ENCODE data around the gene TRAF1.

The TRAF1 gene

DNA sequence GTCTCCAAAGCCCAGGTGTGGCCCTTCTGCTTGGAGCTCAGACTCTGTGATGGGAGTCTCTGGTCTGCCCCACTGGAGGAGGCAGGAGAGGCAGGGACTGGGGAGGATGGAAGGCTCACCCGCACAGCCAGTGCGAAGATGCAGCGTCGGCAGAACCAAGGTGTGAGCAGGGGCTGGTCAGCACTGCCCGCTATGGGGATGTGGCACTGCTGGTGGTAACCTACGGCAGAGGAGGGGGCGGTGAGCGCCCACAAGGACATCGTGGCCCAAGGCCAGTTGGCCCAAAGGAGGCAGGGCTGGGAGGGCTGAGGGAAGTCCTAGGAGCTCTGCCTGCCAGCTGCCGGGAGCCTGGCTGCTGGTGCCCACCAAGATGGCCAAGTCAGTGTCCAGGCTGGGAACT, 56.9 kb downstream of the TRAF1 start:
- H3K4me2 ChIP-seq (ENCODE audit: low read length) = no peak overlapping the region
- H2BK120ac ChIP-seq (ENCODE audit: insufficient read depth, low read length, poor library complexity) = no peak overlapping the region
- H4K12ac ChIP-seq (ENCODE audit: low read depth, low read length) = no peak overlapping the region
- H3K36me3 ChIP-seq (ENCODE audit: control insufficient read depth in 1 of 2, insufficient read depth in 2 of 2, low read length in 2 of 2) = peaks cover 5 to 11% of the 10 kb centered on the region in 2 experiments
- H3K4me1 ChIP-seq (ENCODE audit: control insufficient read depth in 1 of 2, insufficient read depth in 2 of 2, low read length in 2 of 2) = peaks cover 2 to 4% of the 10 kb centered on the region in 2 experiments
- no peak overlapping the region for H4K8ac ChIP-seq (ENCODE audit: low read depth, low read length)
- H2AK5ac ChIP-seq (ENCODE audit: low read length) = peak overlapping the region; percentile 64
- H2AFZ ChIP-seq (ENCODE audit: insufficient read depth, low read length, poor library complexity) = no peak overlapping the region
- H3K4me3 ChIP-seq (ENCODE audit: low read depth, low read length) = no peak overlapping the region
- H4K91ac ChIP-seq (ENCODE audit: low read depth, low read length) = no peak overlapping the region
- no peak overlapping the region for H3K4ac ChIP-seq (ENCODE audit: low read depth, low read length)
- peaks cover 2% of the 10 kb centered on the region for H3K79me1 ChIP-seq (ENCODE audit: low read length)
- no peak overlapping the region for H2BK5ac ChIP-seq (ENCODE audit: low read depth, low read length, poor library complexity)
- H3K23ac ChIP-seq (ENCODE audit: low read length) = no peak overlapping the region
- DNase-seq = no peak
- no peak overlapping the region for H3K9ac ChIP-seq (ENCODE audit: low read length)
- H3K18ac ChIP-seq (ENCODE audit: low read length) = no peak overlapping the region
- no peak overlapping the region for H3K27ac ChIP-seq (ENCODE audit: low read depth, low read length)
- H3K14ac ChIP-seq (ENCODE audit: low read length) = no peak overlapping the region
- H3K27me3 ChIP-seq (ENCODE audit: insufficient read depth, low read length) = no peaks in the 10 kb centered on the region
- WGBS (ENCODE audit: extremely low coverage, insufficient coverage, insufficient read length) = no CpG with 5 or more reads among the region's 10 CpGs
- peaks cover 2% of the 10 kb centered on the region for H3K79me2 ChIP-seq (ENCODE audit: control insufficient read depth, insufficient read depth, low read length, poor library complexity)
- H2BK12ac ChIP-seq (ENCODE audit: low read length) = no peak overlapping the region
- H3K9me3 ChIP-seq (ENCODE audit: insufficient read depth, low read depth, low read length) = peaks cover 7% of the 10 kb centered on the region

GRCh38 chr9:120869360-120869687, 57.3 kb downstream of the TRAF1 start:
- DNase-seq = no peak

GRCh38 chr9:120868676-120869359, 57.8 kb downstream of the TRAF1 start:
- H3K23ac ChIP-seq (ENCODE audit: low read length) = no peak overlapping the region
- H3K14ac ChIP-seq (ENCODE audit: low read length) = no peak overlapping the region
- peaks cover 2 to 4% of the 10 kb centered on the region in 2 experiments for H3K4me1 ChIP-seq (ENCODE audit: control insufficient read depth in 1 of 2, insufficient read depth in 2 of 2, low read length in 2 of 2)
- peak; percentile 95 to 96 for DNase-seq
- WGBS (ENCODE audit: extremely low coverage, insufficient coverage, insufficient read length) = no CpG with 5 or more reads among the region's 52 CpGs
- peaks cover 2 to 6% of the 10 kb centered on the region in 2 experiments for H3K36me3 ChIP-seq (ENCODE audit: control insufficient read depth in 1 of 2, insufficient read depth in 2 of 2, low read length in 2 of 2)
- H3K4me2 ChIP-seq (ENCODE audit: low read length) = peak overlapping the region; percentile 98
- peak overlapping the region; percentile 76 for H3K9ac ChIP-seq (ENCODE audit: low read length)
- H2BK120ac ChIP-seq (ENCODE audit: insufficient read depth, low read length, poor library complexity) = no peak overlapping the region
- no peak overlapping the region for H3K27ac ChIP-seq (ENCODE audit: low read depth, low read length)
- peak overlapping the region; percentile 37 for H4K8ac ChIP-seq (ENCODE audit: low read depth, low read length)
- no peak overlapping the region for H3K4ac ChIP-seq (ENCODE audit: low read depth, low read length)
- no peaks in the 10 kb centered on the region for H3K27me3 ChIP-seq (ENCODE audit: insufficient read depth, low read length)
- peaks cover 2% of the 10 kb centered on the region for H3K79me2 ChIP-seq (ENCODE audit: control insufficient read depth, insufficient read depth, low read length, poor library complexity)
- H4K91ac ChIP-seq (ENCODE audit: low read depth, low read length) = no peak overlapping the region
- no peak overlapping the region for H2AK5ac ChIP-seq (ENCODE audit: low read length)
- peak overlapping the region; percentile 23 for H2AFZ ChIP-seq (ENCODE audit: insufficient read depth, low read length, poor library complexity)
- H3K18ac ChIP-seq (ENCODE audit: low read length) = peak overlapping the region; percentile 1
- H3K9me3 ChIP-seq (ENCODE audit: insufficient read depth, low read depth, low read length) = peaks cover 4% of the 10 kb centered on the region
- H2BK5ac ChIP-seq (ENCODE audit: low read depth, low read length, poor library complexity) = no peak overlapping the region
- no peak overlapping the region for H2BK12ac ChIP-seq (ENCODE audit: low read length)
- peak overlapping the region; percentile 76 for H3K4me3 ChIP-seq (ENCODE audit: low read depth, low read length)
- peak overlapping the region; percentile 0 for H4K12ac ChIP-seq (ENCODE audit: low read depth, low read length)
- H3K79me1 ChIP-seq (ENCODE audit: low read length) = peaks cover 2% of the 10 kb centered on the region

More at GRCh38 chr9:120869360-120869687, 57.3 kb downstream of the TRAF1 start:
- Histone ChIP-seq H3K4me2 (ENCODE audit: low read length) (peak overlapping the region; percentile 98), H3K9ac (ENCODE audit: low read length) (peak overlapping the region; percentile 76), H2BK12ac (ENCODE audit: low read length) (no peak overlapping the region), H3K4me3 (ENCODE audit: low read depth, low read length) (peak overlapping the region; percentile 76), H4K12ac (ENCODE audit: low read depth, low read length) (peak overlapping the region; percentile 0), H2BK5ac (ENCODE audit: low read depth, low read length, poor library complexity) (no peak overlapping the region), H4K8ac (ENCODE audit: low read depth, low read length) (peak overlapping the region; percentile 16), H2AK5ac (ENCODE audit: low read length) (no peak overlapping the region), H3K18ac (ENCODE audit: low read length) (peak overlapping the region; percentile 1), H3K79me1 (ENCODE audit: low read length) (peaks cover 2% of the 10 kb centered on the region), H3K9me3 (ENCODE audit: insufficient read depth, low read depth, low read length) (peaks cover 5% of the 10 kb centered on the region), H3K4me1 (ENCODE audit: control insufficient read depth in 1 of 2, insufficient read depth in 2 of 2, low read length in 2 of 2) (peaks cover 2 to 4% of the 10 kb centered on the region in 2 experiments), H3K27ac (ENCODE audit: low read depth, low read length) (no peak overlapping the region), H2BK120ac (ENCODE audit: insufficient read depth, low read length, poor library complexity) (no peak overlapping the region), H4K91ac (ENCODE audit: low read depth, low read length) (no peak overlapping the region), H3K36me3 (ENCODE audit: control insufficient read depth in 1 of 2, insufficient read depth in 2 of 2, low read length in 2 of 2) (peaks cover 4 to 9% of the 10 kb centered on the region in 2 experiments), H2AFZ (ENCODE audit: insufficient read depth, low read length, poor library complexity) (peak overlapping the region; percentile 23), H3K14ac (ENCODE audit: low read length) (no peak overlapping the region), H3K23ac (ENCODE audit: low read length) (no peak overlapping the region), H3K4ac (ENCODE audit: low read depth, low read length) (no peak overlapping the region), H3K27me3 (ENCODE audit: insufficient read depth, low read length) (no peaks in the 10 kb centered on the region), H3K79me2 (ENCODE audit: control insufficient read depth, insufficient read depth, low read length, poor library complexity) (peaks cover 2% of the 10 kb centered on the region)
- WGBS (ENCODE audit: extremely low coverage, insufficient coverage, insufficient read length) = no CpG with 5 or more reads among the region's 10 CpGs

GRCh38 chr9:120868339-120868675, 58.3 kb downstream of the TRAF1 start:
- no CpG with 5 or more reads among the region's 11 CpGs for WGBS (ENCODE audit: extremely low coverage, insufficient coverage, insufficient read length)
- Histone ChIP-seq H4K91ac (ENCODE audit: low read depth, low read length) (peak overlapping the region; percentile 26), H3K23ac (ENCODE audit: low read length) (no peak overlapping the region), H2BK12ac (ENCODE audit: low read length) (no peak overlapping the region), H3K9me3 (ENCODE audit: insufficient read depth, low read depth, low read length) (peaks cover 8% of the 10 kb centered on the region), H2BK120ac (ENCODE audit: insufficient read depth, low read length, poor library complexity) (no peak overlapping the region), H3K27ac (ENCODE audit: low read depth, low read length) (no peak overlapping the region), H4K12ac (ENCODE audit: low read depth, low read length) (peak overlapping the region; percentile 67), H3K4me1 (ENCODE audit: control insufficient read depth in 1 of 2, insufficient read depth in 2 of 2, low read length in 2 of 2) (peaks cover 2 to 4% of the 10 kb centered on the region in 2 experiments), H3K14ac (ENCODE audit: low read length) (no peak overlapping the region), H3K36me3 (ENCODE audit: control insufficient read depth in 1 of 2, insufficient read depth in 2 of 2, low read length in 2 of 2) (peaks cover 2 to 5% of the 10 kb centered on the region in 2 experiments), H3K27me3 (ENCODE audit: insufficient read depth, low read length) (no peaks in the 10 kb centered on the region), H3K4ac (ENCODE audit: low read depth, low read length) (no peak overlapping the region), H3K79me1 (ENCODE audit: low read length) (peaks cover 2% of the 10 kb centered on the region), H3K4me2 (ENCODE audit: low read length) (peak overlapping the region; percentile 55), H2AK5ac (ENCODE audit: low read length) (no peak overlapping the region), H3K4me3 (ENCODE audit: low read depth, low read length) (peak overlapping the region; percentile 51), H3K9ac (ENCODE audit: low read length) (no peak overlapping the region), H2BK5ac (ENCODE audit: low read depth, low read length, poor library complexity) (no peak overlapping the region), H3K18ac (ENCODE audit: low read length) (no peak overlapping the region), H2AFZ (ENCODE audit: insufficient read depth, low read length, poor library complexity) (peak overlapping the region; percentile 5), H3K79me2 (ENCODE audit: control insufficient read depth, insufficient read depth, low read length, poor library complexity) (peaks cover 2% of the 10 kb centered on the region), H4K8ac (ENCODE audit: low read depth, low read length) (peak overlapping the region; percentile 37)
- DNase-seq = no peak
